CD4-positive, alpha-beta T cell (primary cell): ENCODE results near the gene SLC24A5. TPM values are rescaled to one million over a fixed set of nuclear protein-coding genes. Genes with fewer than 3 reads are reported as not detected.

ENCODE experiments used
- ATAC-seq: fragments of 200-7000 bp; cut with Tn5 transposase; one replicate; pipeline ENCODE4 v1.10.0; 2022; ENCODE audit warnings: mild to moderate bottlenecking; ENCODE audit not compliant: poor library complexity
- CTCF ChIA-PET: fragments of 350-600 bp; sonication (Branson Sonifier 250); formaldehyde crosslinking; loops from one replicate; lab custom pipeline; 2021; ENCODE audit warnings: antibody characterized with exemption, inconsistent platforms; lab: Charles Lee
- POLR2A ChIA-PET: fragments of 350-600 bp; sonication (Branson Sonifier 250); formaldehyde crosslinking; loops from one replicate; lab custom pipeline; 2021; ENCODE audit warnings: antibody characterized with exemption, inconsistent platforms; lab: Charles Lee
- DNase-seq, 14 experiments: peaks; one replicate each; pipeline ENCODE4 v3.0.0-alpha.2; 2013 to 2020; ENCODE audit warnings: mixed read lengths in 2 of 14
- H3K27ac ChIP-seq, 2 donors: one replicate each; pipeline versions ENCODE4 v1.5.1 to v1.7.0; 2013; ENCODE audit warnings: low read length in 2 of 2, low read depth in 1 of 2, mild to moderate bottlenecking in 1 of 2
- H3K27me3 ChIP-seq, 2 experiments: 1 replicate in 1 of 2; 2 replicates in 1 of 2; pipeline versions ENCODE4 v1.6.1 to v1.7.0; 2013; ENCODE audit warnings: low read length in 2 of 2, control low read depth in 1 of 2, mild to moderate bottlenecking in 1 of 2, moderate library complexity in 1 of 2; ENCODE audit not compliant: insufficient read depth in 2 of 2, control insufficient read depth in 1 of 2
- H3K36me3 ChIP-seq: one replicate; pipeline ENCODE4 v1.6.1; 2013; ENCODE audit warnings: low read length, control low read depth; ENCODE audit not compliant: insufficient read depth
- H3K4me1 ChIP-seq: one replicate; pipeline ENCODE4 v1.6.1; 2013; ENCODE audit warnings: low read length, control low read depth; ENCODE audit not compliant: insufficient read depth
- H3K4me3 ChIP-seq: one replicate; pipeline ENCODE4 v1.5.1; 2013; ENCODE audit warnings: mild to moderate bottlenecking, low read length, moderate library complexity
- H3K9me3 ChIP-seq, 2 experiments: 1 replicate in 1 of 2; 2 replicates in 1 of 2; pipeline versions ENCODE4 v1.6.1 to v1.7.0; 2013; ENCODE audit warnings: low read length in 2 of 2, mild to moderate bottlenecking in 2 of 2, control low read depth in 1 of 2, moderate library complexity in 1 of 2; ENCODE audit not compliant: control insufficient read depth in 1 of 2, insufficient read depth in 1 of 2
- H3K27ac Mint-ChIP-seq: one replicate; pipeline ENCODE4 v1.8.0; 2020; ENCODE audit warnings: mixed read lengths
- H3K27me3 Mint-ChIP-seq: one replicate; pipeline ENCODE4 v1.8.0; 2021; ENCODE audit warnings: mixed read lengths
- H3K36me3 Mint-ChIP-seq: one replicate; pipeline ENCODE4 v1.8.0; 2021; ENCODE audit warnings: low read depth, mixed read lengths
- H3K4me1 Mint-ChIP-seq: one replicate; pipeline ENCODE4 v1.8.0; 2021; ENCODE audit warnings: low read depth, mixed read lengths
- H3K4me3 Mint-ChIP-seq: one replicate; pipeline ENCODE4 v1.8.0; 2020; ENCODE audit warnings: mild to moderate bottlenecking, mixed read lengths
- H3K9me3 Mint-ChIP-seq: one replicate; pipeline ENCODE4 v1.8.0; 2020; ENCODE audit warnings: mixed read lengths
- CTCF ChIP-seq: fragments of 200-600 bp; IDR thresholded peaks from one replicate; pipeline ENCODE4 v1.8.0; 2022; ENCODE audit warnings: antibody characterized with exemption, mild to moderate bottlenecking
- intact Hi-C, 2 experiments: fragments of 100-400 bp; cut with DNase I in 1 of 2; cut with micrococcal nuclease in 1 of 2; formaldehyde crosslinking; loops; one replicate each; pipeline versions ENCODE4 v1.15.1 to v1.9.0; 2023 to 2025; cut with DNase I, micrococcal nuclease
- total RNA-seq, 174 experiments: library from RNA in 2 of 174; stranded (reverse) in 2 of 174; gene quantifications; one replicate each; pipeline ENCODE4 v1.2.3 and lab custom pipeline; 2021 to 2026

The SLC24A5 gene
- total RNA-seq, 2 experiments from 2014 or later = not detected

GRCh38 chr15:48149858-48150257 lies 29.1 kb downstream of the SLC24A5 start:
- TF ChIP-seq CTCF = no peak
- H3K4me1 Mint-ChIP-seq = no peaks in the 10 kb centered on the region
- POLR2A ChIA-PET = no interaction called here
- H3K9me3 Mint-ChIP-seq = no peaks in the 10 kb centered on the region
- no peaks in the 10 kb centered on the region for H3K27me3 ChIP-seq
- CTCF ChIA-PET = no interaction called here
- H3K27ac Mint-ChIP-seq = no peak overlapping the region
- no peaks in the 10 kb centered on the region for H3K4me1 ChIP-seq
- no peak overlapping the region for H3K4me3 ChIP-seq
- intact Hi-C loops = no loop called here
- no peak overlapping the region for H3K4me3 Mint-ChIP-seq
- no peaks in the 10 kb centered on the region for H3K27me3 Mint-ChIP-seq
- H3K36me3 ChIP-seq = no peaks in the 10 kb centered on the region
- H3K27ac ChIP-seq = no peak overlapping the region
- H3K9me3 ChIP-seq = no peaks in the 10 kb centered on the region
- peaks cover 41% of the 10 kb centered on the region for H3K36me3 Mint-ChIP-seq
- no peak for DNase-seq
- no peak for ATAC-seq

GRCh38 chr15:48153526-48153925 lies 32.7 kb downstream of the SLC24A5 start:
- Histone ChIP-seq H3K27ac (no peak overlapping the region), H3K4me1 (no peaks in the 10 kb centered on the region), H3K9me3 (no peaks in the 10 kb centered on the region), H3K4me3 (no peak overlapping the region), H3K27me3 (no peaks in the 10 kb centered on the region), H3K36me3 (no peaks in the 10 kb centered on the region)
- ATAC-seq (no peak), DNase-seq (no peak)
- no peak for TF ChIP-seq CTCF
- CTCF ChIA-PET = no interaction called here
- no peaks in the 10 kb centered on the region for H3K9me3 Mint-ChIP-seq
- no peak overlapping the region for H3K4me3 Mint-ChIP-seq
- peaks cover 46% of the 10 kb centered on the region for H3K36me3 Mint-ChIP-seq
- intact Hi-C loops = no loop called here
- POLR2A ChIA-PET = no interaction called here
- no peaks in the 10 kb centered on the region for H3K27me3 Mint-ChIP-seq
- H3K27ac Mint-ChIP-seq = no peak overlapping the region
- H3K4me1 Mint-ChIP-seq = no peaks in the 10 kb centered on the region

GRCh38 chr15:48168616-48169015 lies 47.8 kb downstream of the SLC24A5 start:
- no peak overlapping the region for H3K4me3 ChIP-seq
- intact Hi-C loops = no loop called here
- no peaks in the 10 kb centered on the region for H3K4me1 ChIP-seq
- H3K9me3 ChIP-seq = no peaks in the 10 kb centered on the region
- no peaks in the 10 kb centered on the region for H3K27me3 Mint-ChIP-seq
- POLR2A ChIA-PET = interaction anchor here (1.0 kb wide), 1 partner anchor 9 kb away, joined by 3 read pairs; no protein-coding TSS in a partner anchor
- no peaks in the 10 kb centered on the region for H3K27me3 ChIP-seq
- no peaks in the 10 kb centered on the region for H3K36me3 ChIP-seq
- TF ChIP-seq CTCF = no peak
- DNase-seq (no peak), ATAC-seq (no peak)
- H3K4me1 Mint-ChIP-seq = no peaks in the 10 kb centered on the region
- no peak overlapping the region for H3K27ac Mint-ChIP-seq
- no peak overlapping the region for H3K4me3 Mint-ChIP-seq
- no peaks in the 10 kb centered on the region for H3K9me3 Mint-ChIP-seq
- CTCF ChIA-PET = no interaction called here
- H3K27ac ChIP-seq = no peak overlapping the region
- H3K36me3 Mint-ChIP-seq = peaks cover 40% of the 10 kb centered on the region
